SKM-1 (cell line): Measurements from ENCODE around the gene MORC3.

Source experiments
- DNase-seq: peaks from one replicate; lab custom pipeline; 2025; ENCODE audit not compliant: unreplicated experiment; lab: John Stamatoyannopoulos, UW

The MORC3 gene

DNA sequence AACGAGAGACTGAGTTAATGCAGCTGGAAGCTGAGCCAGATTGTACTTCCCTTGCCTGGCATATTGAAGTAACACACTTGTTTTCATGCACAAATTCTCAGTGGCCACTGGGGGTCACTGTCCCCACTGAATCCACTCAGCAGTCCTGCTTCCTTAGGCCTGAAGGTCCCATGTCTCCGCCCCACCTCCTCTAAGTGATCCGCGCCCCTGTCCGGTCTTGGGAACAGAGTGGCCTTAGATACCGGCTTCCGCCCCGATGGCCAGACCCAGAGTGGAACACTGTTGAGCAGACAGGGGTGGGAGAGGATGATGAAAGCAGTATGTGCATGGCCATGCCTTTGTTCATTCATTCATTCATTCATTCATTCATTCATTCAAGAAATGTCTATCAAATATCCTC, 100.0 kb downstream of the MORC3 start:
- peak; percentile 70 for DNase-seq

DNA sequence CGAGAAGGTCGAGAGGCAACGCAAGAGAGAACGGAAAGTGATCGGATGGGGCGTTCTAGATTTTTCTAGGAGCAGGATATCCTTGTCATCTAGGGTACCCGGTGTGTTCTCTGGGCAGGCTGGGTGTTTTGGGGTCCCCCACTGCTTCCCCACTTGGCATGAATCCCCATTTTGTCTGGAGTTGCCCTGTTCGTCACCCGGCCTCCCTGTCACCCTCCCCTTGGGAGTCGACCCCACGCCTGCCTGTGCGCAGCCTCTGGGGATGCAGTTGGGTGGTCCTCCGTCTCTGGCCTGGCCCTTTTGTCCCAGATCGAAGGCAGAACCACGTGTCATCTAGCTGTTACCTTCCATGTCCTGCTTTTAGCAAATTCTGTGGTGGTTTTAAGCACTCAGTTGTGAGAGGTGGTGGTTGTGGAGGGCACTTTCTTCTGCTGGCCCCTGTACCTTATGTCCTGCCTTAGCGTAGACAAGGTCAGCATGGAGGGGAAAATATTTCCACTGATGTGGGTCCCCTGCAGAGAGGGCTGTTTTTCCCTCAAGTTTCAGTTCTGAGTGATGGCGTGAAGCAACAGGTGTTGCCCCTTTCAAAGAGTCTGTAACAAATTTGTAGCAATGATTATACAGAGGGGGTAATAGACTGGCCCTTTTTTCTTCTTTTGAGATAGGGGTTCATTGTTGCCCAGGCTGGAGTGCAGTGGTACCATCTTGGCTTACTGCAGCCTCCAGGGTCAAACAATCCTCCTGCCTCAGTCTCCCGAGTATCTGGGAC, 100.8 kb downstream of the MORC3 start:
- DNase-seq = no peak

DNA sequence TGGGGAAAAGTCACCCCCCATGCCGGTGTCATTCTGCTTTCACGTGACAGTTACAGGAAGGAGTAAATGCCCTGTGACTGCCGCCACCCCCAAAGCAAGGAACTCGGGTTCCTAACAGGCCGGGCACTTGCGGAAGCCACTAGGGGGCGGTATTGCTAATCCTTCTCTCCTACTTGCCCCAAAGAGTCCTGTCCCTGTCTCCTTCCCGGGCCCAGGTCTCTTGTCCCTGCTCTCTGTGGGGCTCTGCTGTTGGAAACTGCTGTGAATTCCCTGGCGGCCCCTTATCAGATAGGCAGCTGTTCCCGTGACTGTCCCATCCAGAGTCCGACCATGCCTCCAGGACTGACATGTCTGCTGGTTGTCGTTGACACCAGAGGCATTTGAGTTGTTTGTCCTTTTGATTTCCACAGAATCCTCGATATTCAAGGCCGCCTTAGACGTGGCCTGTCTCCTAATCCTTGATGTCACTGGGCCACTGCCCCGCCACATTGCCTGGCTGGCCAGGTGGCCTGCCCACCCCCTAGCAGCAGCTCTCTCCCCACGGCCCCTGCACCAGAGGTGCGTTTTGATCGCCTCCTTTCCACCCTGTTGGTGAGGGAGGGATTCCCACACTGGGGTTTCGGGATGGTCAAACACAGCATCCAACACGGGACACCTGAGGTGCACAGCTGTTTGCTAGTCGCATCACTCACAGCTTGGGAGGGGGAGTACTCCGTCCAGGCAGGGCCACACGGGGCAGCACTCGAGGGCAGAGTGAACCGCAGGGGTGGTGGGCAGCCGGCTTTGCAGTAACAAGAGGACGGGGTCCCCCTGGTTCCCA, 102.5 kb downstream of the MORC3 start:
- DNase-seq = peak; percentile 17

DNA sequence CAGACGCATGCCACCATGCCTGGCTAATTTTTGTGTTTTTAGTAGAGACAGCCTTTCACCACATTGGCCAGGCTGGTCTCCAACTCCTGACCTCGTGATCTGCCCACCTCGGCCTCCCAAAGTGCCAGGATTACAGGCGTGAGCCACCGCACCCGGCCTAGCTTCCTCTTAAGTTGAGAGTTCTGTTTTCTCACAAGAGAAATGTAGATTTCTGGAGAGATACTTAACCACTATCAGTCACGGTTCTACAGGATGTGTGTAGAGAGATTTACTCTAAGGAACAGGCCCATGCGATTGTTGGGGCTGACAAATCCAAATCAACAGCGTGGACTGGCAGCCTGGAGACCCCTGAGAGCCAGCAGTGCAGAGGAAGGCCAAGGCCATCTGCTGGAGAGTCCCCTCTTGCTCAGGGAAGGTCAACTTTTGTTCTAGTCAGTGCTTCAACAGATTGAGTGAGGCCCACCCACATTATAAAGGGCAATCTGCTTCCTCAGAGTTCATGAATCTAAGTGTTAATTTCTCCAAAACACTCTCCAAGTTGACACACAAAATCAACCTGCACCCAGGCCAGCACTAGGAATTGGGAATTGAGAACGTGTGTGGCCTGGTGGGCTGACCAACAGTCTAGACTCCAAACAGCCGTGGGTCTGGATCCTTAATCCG, 103.9 kb downstream of the MORC3 start:
- DNase-seq = no peak

DNA sequence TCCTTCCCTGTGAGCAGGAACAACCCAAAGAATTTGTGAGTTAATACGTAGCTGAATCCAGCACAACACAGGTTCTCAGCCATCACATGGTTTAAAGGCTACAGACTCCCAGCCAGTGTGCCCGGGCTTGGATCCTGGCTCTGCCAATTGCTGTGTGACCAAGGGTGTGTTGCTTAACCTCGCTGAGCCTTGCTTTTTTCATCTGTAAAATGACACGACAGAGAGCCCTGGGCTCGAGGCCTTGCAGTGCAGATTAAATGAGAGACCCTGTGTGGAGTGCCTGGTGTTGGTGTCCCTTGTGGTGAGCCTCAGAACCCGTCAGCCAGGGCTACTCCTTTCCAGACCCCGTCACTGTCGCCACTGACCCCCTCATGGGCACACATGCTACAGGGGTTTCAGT, 104.6 kb downstream of the MORC3 start:
- no peak for DNase-seq

DNA sequence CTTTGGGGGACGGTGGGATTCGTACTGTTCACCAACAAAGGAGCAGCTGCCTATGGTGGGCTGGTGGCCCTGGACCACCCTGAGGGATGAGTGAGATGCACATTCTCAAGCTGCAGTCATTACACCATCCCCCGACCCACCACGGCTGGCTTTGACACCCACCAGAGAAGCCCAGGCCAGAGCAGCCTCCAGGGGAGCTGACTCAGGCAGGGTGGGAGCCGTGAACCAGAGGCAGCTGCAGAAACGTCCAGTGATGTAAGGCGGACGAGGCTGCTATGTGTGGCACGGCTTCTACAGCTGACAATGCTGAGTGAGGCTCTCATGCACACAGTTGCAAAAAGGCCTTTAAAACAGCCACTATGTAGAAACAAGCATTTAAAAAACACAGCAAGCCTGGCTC, 105.3 kb downstream of the MORC3 start:
- no peak for DNase-seq
